Stimulated activated CD8-positive, alpha-beta memory T cell treated with anti-CD3 and anti-CD28 coated beads, Interleukin-7, amount 100 ng/mL, for 1 hour (primary cell): ENCODE data around the gene DBT.
"Not testable (repeated sequence)": the region's sequence is repeated elsewhere in the genome, so short reads cannot be mapped to it uniquely, and the experiment has no call there.

Experiments used
- DNase-seq, 2 donors: peaks; one replicate each; pipeline ENCODE4 v3.0.0-alpha.2; 2020; ENCODE audit warnings: low read depth in 2 of 2

Gene DBT

GRCh38 chr1:100249537-100250257 lies at the start of gene DBT:
TSS of gene DBT (minus strand) at chr1:100249834. CDS start at chr1:100249820, 14 bp downstream.
- DNase-seq = peak; percentile 75 to 77

GRCh38 chr1:100298512-100298911 lies 48.9 kb upstream of the DBT start:
- no peak for DNase-seq

DNA sequence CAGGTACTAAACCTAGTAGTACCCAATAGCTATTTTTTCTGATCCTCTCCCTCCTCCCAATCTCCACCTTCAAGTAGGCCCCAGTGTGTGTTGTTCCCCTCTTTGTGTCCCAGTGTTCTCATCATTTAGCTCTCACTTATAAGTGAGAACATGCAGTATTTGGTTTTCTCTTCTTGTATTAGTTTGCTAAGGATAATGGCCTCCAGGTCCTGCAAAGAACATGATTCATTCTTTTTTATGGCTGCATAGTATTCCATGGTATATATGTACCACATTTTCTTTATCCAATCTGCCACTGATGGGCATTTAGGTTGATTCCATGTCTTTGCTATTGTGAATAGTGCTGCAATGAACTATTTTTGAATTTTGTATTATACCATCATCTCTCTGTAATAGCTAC lies 47.4 kb upstream of the DBT start:
- not testable (repeated sequence) for DNase-seq

DNA sequence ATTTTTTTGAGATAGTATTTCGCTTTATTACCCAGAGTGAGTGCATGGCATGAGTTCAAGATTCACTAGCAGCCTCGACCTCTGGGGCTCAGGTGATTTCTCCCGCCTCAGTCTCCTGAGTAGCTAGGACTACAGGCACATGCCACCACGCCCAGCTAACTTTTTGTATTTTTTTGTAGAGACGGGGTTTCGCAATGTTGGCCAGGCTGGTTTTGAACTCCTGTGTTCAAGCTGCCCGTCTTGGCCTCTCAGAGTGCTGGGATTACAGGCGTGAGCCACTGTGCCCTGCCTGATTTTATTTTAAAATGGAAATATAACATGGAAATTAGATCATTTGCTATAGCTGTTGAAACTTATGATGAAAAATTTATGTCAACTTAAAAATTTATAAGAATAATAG lies 46.5 kb upstream of the DBT start:
- no peak for DNase-seq

- no peak for DNase-seq
These were observed 43.1 kb upstream of the DBT start for GRCh38 chr1:100292711-100293110.

- DNase-seq = no peak
These were observed 40.7 kb upstream of the DBT start for GRCh38 chr1:100290291-100290690.

GRCh38 chr1:100287162-100287561 lies 37.5 kb upstream of the DBT start:
- DNase-seq = no peak

DNA sequence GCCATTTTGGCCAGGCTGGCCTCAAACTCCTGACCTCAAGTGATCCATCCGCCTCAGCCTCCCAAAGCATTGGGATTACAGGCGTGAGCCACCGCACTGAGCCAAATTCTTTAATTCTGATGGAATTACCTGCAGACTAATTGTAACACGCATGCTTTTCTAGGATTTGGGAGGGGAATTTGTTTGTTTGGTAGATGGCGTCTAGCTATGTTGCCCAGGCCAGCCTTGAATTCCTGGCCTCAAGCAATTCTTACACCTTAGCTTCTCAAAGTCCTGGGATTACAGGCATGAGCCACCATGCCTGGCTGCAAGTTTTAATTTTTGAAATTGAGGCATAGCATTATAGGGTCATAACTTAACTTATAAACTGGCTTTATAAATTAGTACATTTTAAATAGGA lies 35.0 kb upstream of the DBT start:
- no peak for DNase-seq

GRCh38 chr1:100279954-100280682 lies 30.5 kb upstream of the DBT start:
- no peak for DNase-seq

DNA sequence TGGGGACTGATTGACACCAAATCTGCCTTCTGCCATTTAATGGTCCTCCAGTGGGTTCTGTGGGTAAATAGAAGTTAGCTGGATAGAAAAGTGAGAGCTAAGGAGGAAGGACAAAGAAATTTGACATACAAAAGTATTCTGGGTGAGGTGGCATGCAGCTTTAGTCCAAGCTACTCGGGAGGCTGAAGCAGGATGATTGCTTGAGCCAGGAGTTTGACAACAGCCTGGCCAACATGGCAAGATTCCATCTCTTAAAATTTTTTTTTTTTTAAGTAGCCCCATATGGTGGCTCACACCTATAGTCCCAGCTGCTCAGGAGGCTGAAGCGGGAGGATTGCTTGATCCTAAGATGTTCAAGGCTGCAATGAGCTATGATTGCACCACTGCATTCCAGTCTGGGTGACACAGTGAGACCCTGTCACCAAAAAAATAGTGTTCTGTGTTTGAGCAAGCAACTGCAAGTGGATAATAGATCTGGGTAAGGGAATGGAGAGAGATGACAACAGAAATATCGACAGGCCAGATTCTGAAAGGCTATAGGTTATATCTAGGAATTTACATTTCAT lies 29.8 kb upstream of the DBT start:
- no peak for DNase-seq

DNA sequence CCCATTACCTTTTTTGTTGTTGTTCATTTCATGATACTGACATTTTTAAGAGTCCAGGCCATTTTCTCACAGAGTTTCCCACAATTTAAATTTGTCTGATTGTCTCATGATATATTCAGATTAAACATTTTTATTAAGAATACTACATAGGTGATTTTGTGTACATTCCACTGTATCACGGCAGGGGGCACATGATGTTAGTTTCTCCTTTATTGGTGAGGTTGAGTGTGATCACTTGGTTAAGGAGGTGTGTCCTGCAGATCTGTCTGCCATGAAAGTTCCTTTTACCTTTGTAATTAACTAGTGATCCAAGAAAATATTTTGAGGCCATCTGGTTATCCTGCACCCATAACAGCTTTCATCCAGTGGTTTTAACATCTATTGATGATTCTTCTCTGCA lies 28.2 kb upstream of the DBT start:
- no peak for DNase-seq

- no peak for DNase-seq
These were observed 18.6 kb upstream of the DBT start for GRCh38 chr1:100268202-100268601.

GRCh38 chr1:100267284-100267683 lies 17.6 kb upstream of the DBT start:
- DNase-seq = no peak

DNA sequence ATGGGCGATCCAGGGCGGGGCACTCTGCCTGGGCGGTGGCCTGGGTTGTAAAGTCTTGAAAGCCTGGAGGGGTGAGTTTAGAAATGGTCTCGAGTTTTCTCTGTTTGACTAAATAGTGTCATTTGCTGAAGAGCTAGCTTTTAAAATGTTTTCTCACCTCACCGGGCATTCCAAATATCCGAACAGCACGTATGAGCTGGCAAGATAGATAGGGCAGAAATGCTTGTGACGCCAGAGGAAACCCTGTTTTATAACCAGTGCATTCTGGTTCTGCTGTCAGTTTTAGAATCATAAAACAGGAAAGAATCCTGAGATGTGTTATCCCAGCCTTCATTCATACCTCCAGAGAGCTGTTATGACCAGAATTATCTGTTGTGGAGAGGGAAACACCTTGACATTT lies 17.1 kb upstream of the DBT start:
- no peak for DNase-seq

DNA sequence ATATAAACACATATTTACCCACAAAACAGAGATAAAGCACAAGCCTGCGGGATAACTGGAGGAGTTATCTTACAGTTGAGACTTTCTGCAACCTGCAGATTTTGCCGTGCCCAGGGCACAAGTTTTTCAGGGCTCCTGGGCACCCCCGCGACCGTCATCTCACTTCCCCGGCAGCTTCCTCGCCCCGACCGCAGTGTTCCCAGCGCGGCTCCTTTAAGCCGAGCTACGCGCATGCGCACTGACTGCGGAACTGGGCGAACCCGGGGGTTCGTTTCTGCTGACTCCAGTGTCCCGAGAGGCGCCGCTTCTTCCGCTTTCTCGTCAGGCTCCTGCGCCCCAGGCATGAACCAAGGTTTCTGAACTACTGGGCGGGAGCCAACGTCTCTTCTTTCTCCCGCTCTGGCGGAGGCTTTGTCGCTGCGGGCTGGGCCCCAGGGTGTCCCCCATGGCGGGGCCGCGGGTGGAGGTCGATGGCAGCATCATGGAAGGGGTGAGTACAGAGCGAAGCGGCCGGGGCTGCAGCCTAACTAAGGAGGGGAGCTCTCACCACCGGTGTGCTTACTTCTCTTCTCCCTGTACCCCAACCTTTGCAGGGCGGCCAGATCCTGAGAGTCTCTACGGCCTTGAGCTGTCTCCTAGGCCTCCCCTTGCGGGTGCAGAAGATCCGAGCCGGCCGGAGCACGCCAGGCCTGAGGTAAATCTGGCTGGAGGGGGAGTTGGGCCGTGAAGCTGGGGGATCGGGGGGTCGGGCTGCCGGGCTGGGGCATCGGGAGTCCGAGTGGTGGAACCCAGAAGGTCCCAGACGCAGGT lies 16.5 kb upstream of the DBT start, which contains the start of gene RTCA:
TSS of gene RTCA (plus strand) at position 286 of the 810 bp plus-strand sequence. CDS start at position 446, 160 bp downstream.
- DNase-seq = peak; percentile 88 to 90

DNA sequence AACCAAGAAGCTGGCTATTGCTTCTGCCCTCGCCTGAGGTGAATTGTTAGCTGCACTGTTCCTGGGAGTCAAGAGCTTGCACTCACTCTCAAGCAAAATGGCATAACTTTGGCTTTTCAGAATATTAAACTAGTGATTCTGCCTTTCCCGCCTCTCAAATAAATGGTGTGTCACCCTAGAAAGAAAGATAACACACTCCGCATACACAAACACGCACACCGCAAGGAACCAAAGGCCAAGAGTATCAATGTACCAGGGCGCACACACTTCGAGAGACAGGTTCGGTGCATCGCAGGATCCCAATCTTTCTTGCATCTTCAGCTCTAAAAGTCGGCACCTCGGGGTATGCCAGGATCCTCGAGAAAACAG lies 15.9 kb upstream of the DBT start:
- no peak for DNase-seq

GRCh38 chr1:100264081-100264480 lies 14.4 kb upstream of the DBT start:
- DNase-seq = not testable (repeated sequence)

DNA sequence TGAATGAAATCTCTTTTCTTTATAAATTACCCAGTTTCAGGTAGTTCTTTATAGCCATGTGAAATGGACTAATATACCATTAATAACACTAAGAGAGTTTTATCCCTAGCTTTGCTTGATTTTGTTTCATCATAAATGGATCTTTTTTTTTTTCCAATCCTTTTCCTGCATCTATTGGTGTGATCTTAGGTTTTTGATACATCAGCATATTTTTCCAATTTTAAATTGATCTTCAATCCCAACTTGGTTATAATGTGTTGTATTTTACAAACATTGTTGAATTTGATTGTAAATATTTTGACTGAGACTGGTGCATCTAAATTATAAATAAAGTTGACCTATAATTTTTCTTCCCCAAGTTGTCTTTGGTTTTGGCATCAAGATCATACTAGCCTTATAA lies 12.1 kb upstream of the DBT start:
- DNase-seq = no peak

- not testable (repeated sequence) for DNase-seq
These were observed 8.8 kb upstream of the DBT start for GRCh38 chr1:100258427-100258826.

GRCh38 chr1:100256273-100256672 lies 6.6 kb upstream of the DBT start:
- DNase-seq = not testable (repeated sequence)

DNA sequence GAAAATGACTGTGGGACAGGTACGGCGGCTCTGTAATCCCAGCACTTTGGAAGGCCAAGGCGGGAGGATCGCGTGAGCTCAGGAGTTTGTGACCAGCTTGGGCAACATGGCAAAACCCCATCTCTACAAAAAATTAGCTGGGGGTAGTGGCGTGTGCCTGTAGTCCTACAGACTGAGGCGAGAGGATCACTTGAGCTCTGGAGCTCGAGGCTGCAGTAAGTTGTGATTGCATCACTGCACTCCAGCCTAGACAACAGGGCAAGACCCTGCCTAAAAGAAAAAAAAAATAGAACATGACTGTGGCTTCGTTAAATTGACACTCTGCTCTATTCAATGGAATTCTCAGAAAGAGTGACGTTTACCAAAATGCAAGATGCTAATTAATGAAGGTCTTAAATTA lies 3.9 kb upstream of the DBT start:
- DNase-seq = no peak

- DNase-seq = no peak
These were observed 3.3 kb upstream of the DBT start for GRCh38 chr1:100252901-100253300.
